ENCODE results near the gene SRGAP1. TPM values are rescaled to one million over a fixed set of nuclear protein-coding genes. Genes with fewer than 3 reads are reported as not detected.

The SRGAP1 gene
- total and polyA plus RNA-seq, 9 of the 15 experiments (the other 6 are each of a cell fraction or from before 2014, with no cell fraction given) = 0.01 to 0.13 (median 0.04) TPM; not detected in 3

DNA sequence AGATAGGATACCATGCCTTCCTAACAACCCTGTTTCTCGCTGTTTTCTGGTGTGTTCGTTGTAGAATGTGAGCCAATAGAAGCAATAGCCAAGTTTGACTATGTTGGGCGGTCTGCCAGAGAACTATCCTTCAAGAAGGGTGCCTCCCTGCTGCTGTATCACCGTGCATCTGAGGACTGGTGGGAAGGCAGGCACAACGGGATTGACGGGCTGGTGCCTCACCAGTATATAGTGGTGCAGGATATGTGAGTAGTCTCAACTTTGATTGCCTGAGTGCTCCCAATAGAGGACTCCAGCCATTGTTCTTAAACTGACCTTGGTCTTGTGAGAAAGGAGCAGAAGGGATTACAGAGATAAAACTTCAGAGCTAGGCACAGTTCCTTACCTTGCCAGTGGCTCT is 281.4 kb downstream of the SRGAP1 start:
- POLR2A ChIA-PET = no interaction called here
- in situ Hi-C loops (cut with MboI) = no loop called here
- ATAC-seq = no peak
- H3K4me2 ChIP-seq (ENCODE audit: insufficient read depth, low read length) = no peak overlapping the region
- no peaks in the 10 kb centered on the region for H4K20me1 ChIP-seq (replicated peaks; ENCODE audit: control insufficient read depth, insufficient read depth, low read length)
- no peak for DNase-seq (ENCODE audit: extremely low read depth in 1 of 4, low spot score in 3 of 4)
- peaks cover 2 to 12% of the 10 kb centered on the region in 2 experiments; a peak in 3 of 5 replicates for H3K27me3 ChIP-seq (ENCODE audit: control insufficient read depth in 2 of 2, insufficient read depth in 2 of 2, low read length in 2 of 2)
- no peak for TF ChIP-seq NR3C1 (CRISPR knock-in tag; IDR thresholded peaks at IDR 0.05)
- TF ChIP-seq, protein P1, sequence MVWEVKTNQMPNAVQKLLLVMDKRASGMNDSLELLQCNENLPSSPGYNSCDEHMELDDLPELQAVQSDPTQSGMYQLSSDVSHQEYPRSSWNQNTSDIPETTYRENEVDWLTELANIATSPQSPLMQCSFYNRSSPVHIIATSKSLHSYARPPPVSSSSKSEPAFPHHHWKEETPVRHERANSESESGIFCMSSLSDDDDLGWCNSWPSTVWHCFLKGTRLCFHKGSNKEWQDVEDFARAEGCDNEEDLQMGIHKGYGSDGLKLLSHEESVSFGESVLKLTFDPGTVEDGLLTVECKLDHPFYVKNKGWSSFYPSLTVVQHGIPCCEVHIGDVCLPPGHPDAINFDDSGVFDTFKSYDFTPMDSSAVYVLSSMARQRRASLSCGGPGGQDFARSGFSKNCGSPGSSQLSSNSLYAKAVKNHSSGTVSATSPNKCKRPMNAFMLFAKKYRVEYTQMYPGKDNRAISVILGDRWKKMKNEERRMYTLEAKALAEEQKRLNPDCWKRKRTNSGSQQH (CRISPR knock-in tag; IDR thresholded peaks at IDR 0.05) = no peak
- no peak overlapping the region for H3K9ac ChIP-seq (ENCODE audit: insufficient read depth in 1 of 2, low read depth in 2 of 2, low read length in 2 of 2)
- CTCF ChIA-PET (ENCODE audit: low intra/inter-chr PET ratio) = no interaction called here
- no peaks in the 10 kb centered on the region for H3K9me1 ChIP-seq (ENCODE audit: control insufficient read depth, insufficient read depth, low read length)
- no peaks in the 10 kb centered on the region for H3K9me3 ChIP-seq (replicated peaks; ENCODE audit: control insufficient read depth, insufficient read depth, low read depth, low read length)
- H3K79me2 ChIP-seq (ENCODE audit: control insufficient read depth, insufficient read depth, low read length) = no peaks in the 10 kb centered on the region
- no TSS peak for BruUV-seq (replicated peaks)
- H3K36me3 ChIP-seq (ENCODE audit: control insufficient read depth, insufficient read depth, low read length) = no peaks in the 10 kb centered on the region
- no peaks in the 10 kb centered on the region for H3K4me1 ChIP-seq (replicated peaks in 1 of 2; ENCODE audit: control insufficient read depth in 2 of 2, insufficient read depth in 2 of 2, low read length in 2 of 2)
- FAIRE-seq = no peak
- 2% methylated on average over 6 of the region's 6 CpGs for WGBS (ENCODE audit: insufficient coverage, low coverage, missing lambda C conversion rate)
- intact Hi-C loops (cut with micrococcal nuclease) = no loop called here
- H3K27ac ChIP-seq (ENCODE audit: extremely low read depth, low read depth, low read length) = no peak overlapping the region
- H2AFZ ChIP-seq (ENCODE audit: low read depth, low read length) = no peak overlapping the region
- no peak overlapping the region for H3K4me3 ChIP-seq

DNA sequence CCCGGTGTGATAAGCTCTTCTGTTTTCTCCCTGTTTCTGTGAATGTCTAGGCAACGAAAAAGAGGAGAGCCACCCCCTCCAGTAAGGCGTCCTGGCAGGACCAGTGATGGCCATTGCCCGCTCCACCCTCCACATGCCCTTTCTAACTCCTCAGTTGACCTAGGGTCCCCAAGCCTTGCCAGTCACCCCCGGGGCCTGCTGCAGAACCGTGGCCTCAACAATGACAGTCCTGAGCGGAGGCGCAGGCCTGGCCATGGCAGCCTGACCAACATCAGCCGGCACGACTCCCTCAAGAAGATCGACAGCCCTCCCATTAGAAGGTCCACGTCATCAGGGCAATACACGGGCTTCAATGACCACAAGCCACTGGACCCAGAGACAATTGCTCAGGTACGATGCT is 283.3 kb downstream of the SRGAP1 start:
- no peaks in the 10 kb centered on the region for H3K36me3 ChIP-seq (ENCODE audit: control insufficient read depth, insufficient read depth, low read length)
- H2AFZ ChIP-seq (ENCODE audit: low read depth, low read length) = no peak overlapping the region
- ATAC-seq (no peak), FAIRE-seq (no peak), DNase-seq (ENCODE audit: extremely low read depth in 1 of 4, low spot score in 3 of 4) (no peak)
- ChIA-PET POLR2A (no interaction called here), CTCF (ENCODE audit: low intra/inter-chr PET ratio) (no interaction called here)
- no peak overlapping the region for H3K4me2 ChIP-seq (ENCODE audit: insufficient read depth, low read length)
- no peak overlapping the region for H3K27ac ChIP-seq (ENCODE audit: extremely low read depth, low read depth, low read length)
- under 1% methylated on average over 14 of the region's 14 CpGs for WGBS (ENCODE audit: insufficient coverage, low coverage, missing lambda C conversion rate)
- H3K4me3 ChIP-seq = no peak overlapping the region
- intact Hi-C loops (cut with micrococcal nuclease) = no loop called here
- H3K9me1 ChIP-seq (ENCODE audit: control insufficient read depth, insufficient read depth, low read length) = no peaks in the 10 kb centered on the region
- TF ChIP-seq BCOR (IDR thresholded peaks at IDR 0.05) = no peak
- no peak for TF ChIP-seq POLR2H (tag; IDR thresholded peaks at IDR 0.05; ENCODE audit: low read depth)
- no peak for TF ChIP-seq TAF9B (IDR thresholded peaks at IDR 0.05; ENCODE audit: partially characterized antibody)
- no peak for TF ChIP-seq ARID2 (IDR thresholded peaks at IDR 0.05)
- no peak for TF ChIP-seq SMARCC2 (IDR thresholded peaks at IDR 0.05; ENCODE audit: low read depth)
- TF ChIP-seq ADNP (tag; IDR thresholded peaks at IDR 0.05) = no peak
- no peak for TF ChIP-seq SRSF3 (IDR thresholded peaks at IDR 0.05; ENCODE audit: insufficient read depth, low read length)
- no peak for TF ChIP-seq ZNF347 (CRISPR knock-in tag; IDR thresholded peaks at IDR 0.05; ENCODE audit: low read depth)
- TF ChIP-seq ZNF79 (CRISPR knock-in tag; IDR thresholded peaks at IDR 0.05; ENCODE audit: low read depth) = no peak
- TF ChIP-seq, protein P2, sequence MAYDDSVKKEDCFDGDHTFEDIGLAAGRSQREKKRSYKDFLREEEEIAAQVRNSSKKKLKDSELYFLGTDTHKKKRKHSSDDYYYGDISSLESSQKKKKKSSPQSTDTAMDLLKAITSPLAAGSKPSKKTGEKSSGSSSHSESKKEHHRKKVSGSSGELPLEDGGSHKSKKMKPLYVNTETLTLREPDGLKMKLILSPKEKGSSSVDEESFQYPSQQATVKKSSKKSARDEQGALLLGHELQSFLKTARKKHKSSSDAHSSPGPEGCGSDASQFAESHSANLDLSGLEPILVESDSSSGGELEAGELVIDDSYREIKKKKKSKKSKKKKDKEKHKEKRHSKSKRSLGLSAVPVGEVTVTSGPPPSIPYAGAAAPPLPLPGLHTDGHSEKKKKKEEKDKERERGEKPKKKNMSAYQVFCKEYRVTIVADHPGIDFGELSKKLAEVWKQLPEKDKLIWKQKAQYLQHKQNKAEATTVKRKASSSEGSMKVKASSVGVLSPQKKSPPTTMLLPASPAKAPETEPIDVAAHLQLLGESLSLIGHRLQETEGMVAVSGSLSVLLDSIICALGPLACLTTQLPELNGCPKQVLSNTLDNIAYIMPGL (CRISPR knock-in tag; IDR thresholded peaks at IDR 0.05) = no peak
- no peak for TF ChIP-seq MCM5 (IDR thresholded peaks at IDR 0.05; ENCODE audit: low read depth)
- TF ChIP-seq EGR1 (conservative IDR thresholded peaks at IDR 0.05) = no peak
- no peak for TF ChIP-seq ZNF668 (CRISPR knock-in tag; IDR thresholded peaks at IDR 0.05)
- no peak for TF ChIP-seq ELF4 (CRISPR knock-in tag; IDR thresholded peaks at IDR 0.05)
- no peak for TF ChIP-seq HNRNPL (IDR thresholded peaks at IDR 0.05; ENCODE audit: low read depth, low read length)
- peaks cover 2 to 12% of the 10 kb centered on the region in 2 experiments; a peak in 3 of 5 replicates for H3K27me3 ChIP-seq (ENCODE audit: control insufficient read depth in 2 of 2, insufficient read depth in 2 of 2, low read length in 2 of 2)
- BruUV-seq (replicated peaks) = no TSS peak
- no peaks in the 10 kb centered on the region for H3K79me2 ChIP-seq (ENCODE audit: control insufficient read depth, insufficient read depth, low read length)
- H3K4me1 ChIP-seq (replicated peaks in 1 of 2; ENCODE audit: control insufficient read depth in 2 of 2, insufficient read depth in 2 of 2, low read length in 2 of 2) = no peaks in the 10 kb centered on the region
- H3K9me3 ChIP-seq (replicated peaks; ENCODE audit: control insufficient read depth, insufficient read depth, low read depth, low read length) = no peaks in the 10 kb centered on the region
- in situ Hi-C loops (cut with MboI) = no loop called here
- no peak overlapping the region for H3K9ac ChIP-seq (ENCODE audit: insufficient read depth in 1 of 2, low read depth in 2 of 2, low read length in 2 of 2)
- no peaks in the 10 kb centered on the region for H4K20me1 ChIP-seq (replicated peaks; ENCODE audit: control insufficient read depth, insufficient read depth, low read length)

Measured in K562 (cell line).